OCI-LY1 (cell line): Measurements from ENCODE around the gene ANKRD13B.

Source experiments
- CTCF ChIP-seq: fragments of 200-600 bp; sonication (generic), shearing (Covaris generic); IDR thresholded peaks from 2 replicates; pipeline ENCODE4 v1.5.1; 2017; ENCODE audit warnings: mild to moderate bottlenecking, antibody characterized with exemption, low read length, moderate library complexity, mixed read lengths
- EZH2 ChIP-seq: fragments of 200-600 bp; sonication (generic), shearing (Covaris generic); IDR thresholded peaks from 2 replicates; pipeline ENCODE4 v1.8.0; 2017; ENCODE audit warnings: borderline replicate concordance, mixed run types, mild to moderate bottlenecking, antibody characterized with exemption, low read length, moderate library complexity, mixed read lengths

- TF ChIP-seq CTCF (no peak), EZH2 (no peak)
Observed at GRCh38 chr17:29588017-29588561, 4.8 kb upstream of the ANKRD13B start.
